ENCODE data around the gene MPC2. TPM values are rescaled to one million over a fixed set of nuclear protein-coding genes. Genes with fewer than 3 reads are reported as not detected.

Gene MPC2
- total and polyA plus RNA-seq, 2 of the 8 experiments (the other 6 are each of a cell fraction or from before 2014, with no cell fraction given), result 18.6 to 40.9 TPM

GRCh38 chr1:167882376-167882775, 54.5 kb downstream of the MPC2 start (continued):
- TF ChIP-seq NRF1 (IDR thresholded peaks at IDR 0.05; ENCODE audit: low read depth, low read length), result no peak
- TF ChIP-seq SIRT6 (IDR thresholded peaks at IDR 0.05; ENCODE audit: low read length), result no peak
- no peak for TF ChIP-seq CTBP2 (IDR thresholded peaks at IDR 0.05; ENCODE audit: borderline replicate concordance, insufficient read depth, insufficient read length, low read length)
